Measurements from ENCODE around the gene TUBGCP3.
A peak's percentile ranks its signal among the peaks of the same experiment; 100 is the strongest.

Gene TUBGCP3

GRCh38 chr13:112441226-112441625 lies 146.7 kb downstream of the TUBGCP3 start:
- H3K27ac ChIP-seq = no peak overlapping the region
- H3K4me3 ChIP-seq = no peak overlapping the region
- DNase-seq (ENCODE audit: low spot score) = peak; percentile 40
- TF ChIP-seq CTCF (IDR thresholded peaks at IDR 0.05) = no peak

- no peak for DNase-seq (ENCODE audit: low spot score)
- TF ChIP-seq CTCF (IDR thresholded peaks at IDR 0.05) = no peak
- H3K4me3 ChIP-seq = no peak overlapping the region
- no peak overlapping the region for H3K27ac ChIP-seq
Observed at GRCh38 chr13:112438515-112438914, 149.4 kb downstream of the TUBGCP3 start.

- Histone ChIP-seq H3K4me3 (no peak overlapping the region), H3K27ac (no peak overlapping the region)
- TF ChIP-seq CTCF (IDR thresholded peaks at IDR 0.05) = no peak
- no peak for DNase-seq (ENCODE audit: low spot score)
Observed at GRCh38 chr13:112438094-112438493, 149.9 kb downstream of the TUBGCP3 start.

- DNase-seq (ENCODE audit: low spot score) = no peak
Observed at GRCh38 chr13:112435973-112436372, 152.0 kb downstream of the TUBGCP3 start.

More at GRCh38 chr13:112435973-112436372, 152.0 kb downstream of the TUBGCP3 start:
- no peak for TF ChIP-seq CTCF (IDR thresholded peaks at IDR 0.05)
- H3K4me3 ChIP-seq = no peak overlapping the region
- H3K27ac ChIP-seq = no peak overlapping the region

All from coronary artery (tissue), 2 donors.